HepG2 (cell line): ENCODE results near the gene ULBP1. TPM values are rescaled to one million over a fixed set of nuclear protein-coding genes. Genes with fewer than 3 reads are reported as not detected.
A peak's percentile ranks its signal among the peaks of the same experiment; 100 is the strongest.

Experiments used
- CBX5 ChIP-seq: sonication (generic); formaldehyde crosslinking; IDR thresholded peaks from 2 replicates; pipeline ENCODE4 v1.4.0; 2020; ENCODE audit warnings: missing genetic modification reagents, borderline replicate concordance
- CREB1 ChIP-seq, 2 experiments: fragments of 450-650 bp in 1 of 2; IDR thresholded peaks; 2 replicates each; pipeline ENCODE4 v1.6.1; 2016 to 2017; ENCODE audit warnings: control low read depth in 1 of 2, mild to moderate bottlenecking in 1 of 2, missing compliant biosample characterization in 1 of 2, missing genetic modification characterization in 1 of 2
- CREBL2 ChIP-seq: sonication (generic); formaldehyde crosslinking; IDR thresholded peaks from 2 replicates; pipeline ENCODE4 v1.8.1; 2023; ENCODE audit warnings: missing genetic modification reagents, mild to moderate bottlenecking, borderline replicate concordance
- HNRNPLL ChIP-seq: fragments of 200-400 bp; formaldehyde crosslinking; IDR thresholded peaks from 2 replicates; pipeline ENCODE4 v1.6.1; 2017; ENCODE audit warnings: mild to moderate bottlenecking, low read depth, low read length; ENCODE audit not compliant: poor library complexity, severe bottlenecking
- MAFK ChIP-seq, 2 experiments: IDR thresholded peaks in 1 of 2; conservative IDR thresholded peaks in 1 of 2; 2 replicates each; pipeline ENCODE4 v1.6.1; 2011; ENCODE audit warnings: improper control_type of control experiment in 2 of 2, low read length in 2 of 2
- NFE2 ChIP-seq: sonication (generic); formaldehyde crosslinking; IDR thresholded peaks from 2 replicates; pipeline ENCODE4 v1.4.0; 2020; ENCODE audit warnings: missing genetic modification reagents
- PRDM4 ChIP-seq: sonication (generic); formaldehyde crosslinking; IDR thresholded peaks from 2 replicates; pipeline ENCODE4 v1.9.0; 2021; ENCODE audit warnings: missing genetic modification reagents, borderline replicate concordance
- SKIL ChIP-seq: sonication (generic); formaldehyde crosslinking; IDR thresholded peaks from 2 replicates; pipeline ENCODE4 v1.8.0; 2022; ENCODE audit warnings: missing genetic modification reagents, mild to moderate bottlenecking, moderate library complexity, borderline replicate concordance
- SRSF1 ChIP-seq: fragments of 200-400 bp; formaldehyde crosslinking; optimal IDR thresholded peaks from 2 replicates; pipeline ENCODE3; 2017; ENCODE audit warnings: mild to moderate bottlenecking, low read depth, low read length, moderate library complexity
- ZC3H13 ChIP-seq: sonication (generic); formaldehyde crosslinking; IDR thresholded peaks from 2 replicates; pipeline ENCODE4 v1.8.1; 2023; ENCODE audit warnings: mild to moderate bottlenecking, missing genetic modification reagents, moderate library complexity
- ZKSCAN1 ChIP-seq: fragments of 150-350 bp; IDR thresholded peaks from 2 replicates; pipeline ENCODE4 v1.6.1; 2014; ENCODE audit warnings: low read length
- ZNF232 ChIP-seq: sonication (generic); formaldehyde crosslinking; IDR thresholded peaks from 2 replicates; pipeline ENCODE4 v1.4.0; 2020; ENCODE audit warnings: missing genetic modification reagents, borderline replicate concordance
- ZNF263 ChIP-seq: sonication (generic); formaldehyde crosslinking; IDR thresholded peaks from 2 replicates; pipeline ENCODE4 v1.4.0; 2020; ENCODE audit warnings: missing genetic modification reagents
- ZNF33A ChIP-seq: sonication (generic); formaldehyde crosslinking; IDR thresholded peaks from 2 replicates; pipeline ENCODE4 v1.5.1; 2020; ENCODE audit warnings: missing genetic modification reagents, mild to moderate bottlenecking, moderate library complexity, borderline replicate concordance
- ZNF572 ChIP-seq: sonication (generic); formaldehyde crosslinking; IDR thresholded peaks from 2 replicates; pipeline ENCODE4 v1.5.1; 2020; ENCODE audit warnings: mild to moderate bottlenecking, missing genetic modification reagents
- polyA plus RNA-seq, 8 experiments: library from polyadenylated mRNA; depleted of rRNA in 3 of 8; stranded (reverse) in 7 of 8; unstranded in 1 of 8; fragments of >200 nt; fragmentation: Illumina TruSeq in 4 of 8; extraction: Trizol in 4 of 8; gene quantifications; 2 replicates each; pipeline versions ENCODE4 v1.2.1 to v1.2.3, GENCODE V29; 2011 to 2016; ENCODE audit warnings: low read depth in 4 of 8, missing spikeins in 1 of 8, mixed read lengths in 1 of 8; ENCODE audit not compliant: insufficient read depth in 1 of 8
- total RNA-seq, 5 experiments: library from RNA; depleted of rRNA; stranded (reverse); fragments of >200 nt; fragmentation: Illumina TruSeq; extraction: Trizol; gene quantifications; 2 replicates each; pipeline ENCODE4 v1.2.3, GENCODE V29; 2016; ENCODE audit warnings: low read depth in 1 of 5
- TF ChIP-seq, protein P1 (sequence below): sonication (generic); formaldehyde crosslinking; IDR thresholded peaks from 2 replicates; pipeline ENCODE4 v1.5.1; 2020; ENCODE audit warnings: mild to moderate bottlenecking, missing genetic modification reagents, moderate library complexity

ULBP1 gene
- total and polyA plus RNA-seq, 2 of the 13 experiments (the other 11 are each of a cell fraction or from before 2014, with no cell fraction given) = 0.04 to 0.09 TPM

GRCh38 chr6:149923327-149923986, 40.3 kb upstream of the ULBP1 start (continued):
- TF ChIP-seq SRSF1 (no peak), CREB1 (IDR thresholded peaks at IDR 0.05) (no peak), CREB1 (CRISPR knock-in tag; IDR thresholded peaks at IDR 0.05) (no peak), SKIL (no peak), ZC3H13 (no peak), ZNF232 (CRISPR knock-in tag) (0 out of 2 replicates have a peak, but pooled peaks have one; percentile 5), MAFK (conservative IDR thresholded peaks at IDR 0.05 in 1 of 2, IDR thresholded peaks at IDR 0.05 in 1 of 2; ENCODE audit: low read length in 2 of 2) (no peak), ZNF263 (CRISPR knock-in tag) (peak; percentile 41), ZKSCAN1 (no peak), ZNF33A (no peak), HNRNPLL (peak; percentile 33), CBX5 (CRISPR knock-in tag) (no peak), NFE2 (no peak), PRDM4 (CRISPR knock-in tag) (no peak), CREBL2 (no peak), ZNF572 (CRISPR knock-in tag) (no peak)
- TF ChIP-seq, protein P1, sequence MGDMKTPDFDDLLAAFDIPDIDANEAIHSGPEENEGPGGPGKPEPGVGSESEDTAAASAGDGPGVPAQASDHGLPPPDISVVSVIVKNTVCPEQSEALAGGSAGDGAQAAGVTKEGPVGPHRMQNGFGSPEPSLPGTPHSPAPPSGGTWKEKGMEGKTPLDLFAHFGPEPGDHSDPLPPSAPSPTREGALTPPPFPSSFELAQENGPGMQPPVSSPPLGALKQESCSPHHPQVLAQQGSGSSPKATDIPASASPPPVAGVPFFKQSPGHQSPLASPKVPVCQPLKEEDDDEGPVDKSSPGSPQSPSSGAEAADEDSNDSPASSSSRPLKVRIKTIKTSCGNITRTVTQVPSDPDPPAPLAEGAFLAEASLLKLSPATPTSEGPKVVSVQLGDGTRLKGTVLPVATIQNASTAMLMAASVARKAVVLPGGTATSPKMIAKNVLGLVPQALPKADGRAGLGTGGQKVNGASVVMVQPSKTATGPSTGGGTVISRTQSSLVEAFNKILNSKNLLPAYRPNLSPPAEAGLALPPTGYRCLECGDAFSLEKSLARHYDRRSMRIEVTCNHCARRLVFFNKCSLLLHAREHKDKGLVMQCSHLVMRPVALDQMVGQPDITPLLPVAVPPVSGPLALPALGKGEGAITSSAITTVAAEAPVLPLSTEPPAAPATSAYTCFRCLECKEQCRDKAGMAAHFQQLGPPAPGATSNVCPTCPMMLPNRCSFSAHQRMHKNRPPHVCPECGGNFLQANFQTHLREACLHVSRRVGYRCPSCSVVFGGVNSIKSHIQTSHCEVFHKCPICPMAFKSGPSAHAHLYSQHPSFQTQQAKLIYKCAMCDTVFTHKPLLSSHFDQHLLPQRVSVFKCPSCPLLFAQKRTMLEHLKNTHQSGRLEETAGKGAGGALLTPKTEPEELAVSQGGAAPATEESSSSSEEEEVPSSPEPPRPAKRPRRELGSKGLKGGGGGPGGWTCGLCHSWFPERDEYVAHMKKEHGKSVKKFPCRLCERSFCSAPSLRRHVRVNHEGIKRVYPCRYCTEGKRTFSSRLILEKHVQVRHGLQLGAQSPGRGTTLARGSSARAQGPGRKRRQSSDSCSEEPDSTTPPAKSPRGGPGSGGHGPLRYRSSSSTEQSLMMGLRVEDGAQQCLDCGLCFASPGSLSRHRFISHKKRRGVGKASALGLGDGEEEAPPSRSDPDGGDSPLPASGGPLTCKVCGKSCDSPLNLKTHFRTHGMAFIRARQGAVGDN = 0 out of 2 replicates have a peak, but pooled peaks have one; percentile 12
